ENCODE data around the gene KLHL42.

DNA sequence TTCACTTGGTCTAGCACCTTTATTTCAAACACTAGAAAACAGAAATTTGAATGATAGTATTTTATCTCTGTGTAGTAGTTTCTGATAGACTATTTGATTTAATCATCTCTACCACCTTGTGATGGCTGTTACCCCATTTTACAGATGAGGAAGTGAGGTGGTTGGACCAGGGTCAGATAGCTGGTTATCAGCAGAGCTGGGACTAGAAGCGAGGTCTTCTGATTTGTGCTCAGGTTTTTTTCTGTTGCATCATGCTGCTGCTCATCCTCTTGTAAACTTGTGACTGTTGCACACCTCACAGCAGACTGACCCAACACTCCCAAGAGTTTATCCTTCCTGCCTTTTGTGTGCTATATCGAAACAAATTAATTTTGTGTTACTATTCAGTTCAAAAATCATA lies 10.1 kb downstream of the KLHL42 start:
- TF ChIP-seq, protein P1, sequence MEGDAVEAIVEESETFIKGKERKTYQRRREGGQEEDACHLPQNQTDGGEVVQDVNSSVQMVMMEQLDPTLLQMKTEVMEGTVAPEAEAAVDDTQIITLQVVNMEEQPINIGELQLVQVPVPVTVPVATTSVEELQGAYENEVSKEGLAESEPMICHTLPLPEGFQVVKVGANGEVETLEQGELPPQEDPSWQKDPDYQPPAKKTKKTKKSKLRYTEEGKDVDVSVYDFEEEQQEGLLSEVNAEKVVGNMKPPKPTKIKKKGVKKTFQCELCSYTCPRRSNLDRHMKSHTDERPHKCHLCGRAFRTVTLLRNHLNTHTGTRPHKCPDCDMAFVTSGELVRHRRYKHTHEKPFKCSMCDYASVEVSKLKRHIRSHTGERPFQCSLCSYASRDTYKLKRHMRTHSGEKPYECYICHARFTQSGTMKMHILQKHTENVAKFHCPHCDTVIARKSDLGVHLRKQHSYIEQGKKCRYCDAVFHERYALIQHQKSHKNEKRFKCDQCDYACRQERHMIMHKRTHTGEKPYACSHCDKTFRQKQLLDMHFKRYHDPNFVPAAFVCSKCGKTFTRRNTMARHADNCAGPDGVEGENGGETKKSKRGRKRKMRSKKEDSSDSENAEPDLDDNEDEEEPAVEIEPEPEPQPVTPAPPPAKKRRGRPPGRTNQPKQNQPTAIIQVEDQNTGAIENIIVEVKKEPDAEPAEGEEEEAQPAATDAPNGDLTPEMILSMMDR (conservative IDR thresholded peaks at IDR 0.05; ENCODE audit: low read depth in 2 of 2): no peak
- TF ChIP-seq POLR2AphosphoS5 (IDR thresholded peaks at IDR 0.05; ENCODE audit: low read depth): no peak
- no peak for TF ChIP-seq NANOG (IDR thresholded peaks at IDR 0.05; ENCODE audit: borderline replicate concordance)
- no peak for TF ChIP-seq EZH2phosphoT487 (IDR thresholded peaks at IDR 0.05; ENCODE audit: unreplicated experiment)
- TF ChIP-seq EZH2 (IDR thresholded peaks at IDR 0.05; ENCODE audit: low read depth, unreplicated experiment): no peak
- no peak for TF ChIP-seq CREB1 (CRISPR knock-in tag; IDR thresholded peaks at IDR 0.05; ENCODE audit: low read depth)
- TF ChIP-seq, protein P2, sequence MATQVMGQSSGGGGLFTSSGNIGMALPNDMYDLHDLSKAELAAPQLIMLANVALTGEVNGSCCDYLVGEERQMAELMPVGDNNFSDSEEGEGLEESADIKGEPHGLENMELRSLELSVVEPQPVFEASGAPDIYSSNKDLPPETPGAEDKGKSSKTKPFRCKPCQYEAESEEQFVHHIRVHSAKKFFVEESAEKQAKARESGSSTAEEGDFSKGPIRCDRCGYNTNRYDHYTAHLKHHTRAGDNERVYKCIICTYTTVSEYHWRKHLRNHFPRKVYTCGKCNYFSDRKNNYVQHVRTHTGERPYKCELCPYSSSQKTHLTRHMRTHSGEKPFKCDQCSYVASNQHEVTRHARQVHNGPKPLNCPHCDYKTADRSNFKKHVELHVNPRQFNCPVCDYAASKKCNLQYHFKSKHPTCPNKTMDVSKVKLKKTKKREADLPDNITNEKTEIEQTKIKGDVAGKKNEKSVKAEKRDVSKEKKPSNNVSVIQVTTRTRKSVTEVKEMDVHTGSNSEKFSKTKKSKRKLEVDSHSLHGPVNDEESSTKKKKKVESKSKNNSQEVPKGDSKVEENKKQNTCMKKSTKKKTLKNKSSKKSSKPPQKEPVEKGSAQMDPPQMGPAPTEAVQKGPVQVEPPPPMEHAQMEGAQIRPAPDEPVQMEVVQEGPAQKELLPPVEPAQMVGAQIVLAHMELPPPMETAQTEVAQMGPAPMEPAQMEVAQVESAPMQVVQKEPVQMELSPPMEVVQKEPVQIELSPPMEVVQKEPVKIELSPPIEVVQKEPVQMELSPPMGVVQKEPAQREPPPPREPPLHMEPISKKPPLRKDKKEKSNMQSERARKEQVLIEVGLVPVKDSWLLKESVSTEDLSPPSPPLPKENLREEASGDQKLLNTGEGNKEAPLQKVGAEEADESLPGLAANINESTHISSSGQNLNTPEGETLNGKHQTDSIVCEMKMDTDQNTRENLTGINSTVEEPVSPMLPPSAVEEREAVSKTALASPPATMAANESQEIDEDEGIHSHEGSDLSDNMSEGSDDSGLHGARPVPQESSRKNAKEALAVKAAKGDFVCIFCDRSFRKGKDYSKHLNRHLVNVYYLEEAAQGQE (IDR thresholded peaks at IDR 0.05; ENCODE audit: unreplicated experiment): no peak

Data from GM23338 (cell line).